C4-2B (cell line): ENCODE results near the gene NUB1.

Experiments used
- H3K27ac ChIP-seq: fragments of 450-650 bp; 2 replicates; pipeline ENCODE4 v1.5.1; 2017
- CTCF ChIP-seq: fragments of 450-650 bp; conservative IDR thresholded peaks from 2 replicates; pipeline ENCODE4 v1.5.1; 2017; ENCODE audit warnings: mild to moderate bottlenecking
- ZFX ChIP-seq: fragments of 450-650 bp; IDR thresholded peaks from 2 replicates; pipeline ENCODE4 v1.6.1; 2017

Gene NUB1

GRCh38 chr7:151330181-151330580, 11.4 kb upstream of the NUB1 start:
- TF ChIP-seq CTCF (no peak), ZFX (no peak)

GRCh38 chr7:151330661-151331060, 11.0 kb upstream of the NUB1 start:
- H3K27ac ChIP-seq: no peak overlapping the region
- no peak for TF ChIP-seq ZFX
- TF ChIP-seq CTCF: no peak

More at GRCh38 chr7:151330181-151330580, 11.4 kb upstream of the NUB1 start:
- no peak overlapping the region for H3K27ac ChIP-seq

GRCh38 chr7:151334628-151335027, 7.0 kb upstream of the NUB1 start:
- TF ChIP-seq ZFX (no peak), CTCF (no peak)
- H3K27ac ChIP-seq: no peak overlapping the region

- TF ChIP-seq ZFX (no peak), CTCF (no peak)
Observed at GRCh38 chr7:151336027-151336708, 5.4 kb upstream of the NUB1 start.

GRCh38 chr7:151337346-151337745, 4.3 kb upstream of the NUB1 start:
- TF ChIP-seq CTCF: no peak
- TF ChIP-seq ZFX: no peak

More at GRCh38 chr7:151336027-151336708, 5.4 kb upstream of the NUB1 start:
- H3K27ac ChIP-seq: no peak overlapping the region

GRCh38 chr7:151338809-151339208, 2.8 kb upstream of the NUB1 start:
- TF ChIP-seq ZFX: no peak
- no peak for TF ChIP-seq CTCF
- H3K27ac ChIP-seq: no peak overlapping the region

More at GRCh38 chr7:151337346-151337745, 4.3 kb upstream of the NUB1 start:
- no peak overlapping the region for H3K27ac ChIP-seq

GRCh38 chr7:151339651-151340382, 1.8 kb upstream of the NUB1 start:
- TF ChIP-seq CTCF (no peak), ZFX (no peak)
- H3K27ac ChIP-seq: no peak overlapping the region
